Esophagus muscularis mucosa (tissue), 4 donors: ENCODE results near the gene DVL3. TPM values are rescaled to one million over a fixed set of nuclear protein-coding genes. Genes with fewer than 3 reads are reported as not detected.
A peak's percentile ranks its signal among the peaks of the same experiment; 100 is the strongest.

Experiments
- DNase-seq: peaks from one replicate; pipeline ENCODE4 v3.0.0-alpha.2; 2017; ENCODE audit errors: extremely low spot score
- H3K27ac ChIP-seq, 4 donors: fragments of 200-600 bp; sonication (generic); replicated peaks in 1 of 4; 1 replicate in 3 of 4; 2 replicates in 1 of 4; pipeline ENCODE4 v1.5.1; 2016 to 2019; ENCODE audit warnings: mild to moderate bottlenecking in 1 of 4
- H3K27me3 ChIP-seq, 4 donors: fragments of 200-600 bp; sonication (generic); one replicate each; pipeline versions ENCODE4 v1.5.1 to v1.6.0; 2016 to 2019
- H3K36me3 ChIP-seq, 4 donors: fragments of 200-600 bp; sonication (generic); one replicate each; pipeline ENCODE4 v1.5.1; 2016 to 2019
- H3K4me1 ChIP-seq, 4 donors: fragments of 200-600 bp; sonication (generic); one replicate each; pipeline ENCODE4 v1.5.1; 2016 to 2019
- H3K4me3 ChIP-seq, 4 donors: fragments of 200-600 bp; sonication (generic); 1 replicate in 2 of 4; 2 replicates in 2 of 4; pipeline ENCODE4 v1.5.1; 2016 to 2019; ENCODE audit warnings: mild to moderate bottlenecking in 4 of 4, moderate library complexity in 1 of 4
- H3K9me3 ChIP-seq, 4 donors: fragments of 200-600 bp; sonication (generic); 1 replicate in 3 of 4; 2 replicates in 1 of 4; pipeline ENCODE4 v1.5.1; 2016 to 2019
- CTCF ChIP-seq, 3 experiments: fragments of 200-600 bp in 2 of 3; fragments of 450-650 bp in 1 of 3; sonication (generic) in 2 of 3; IDR thresholded peaks; one replicate each; pipeline ENCODE4 v1.5.1; 2017 to 2019; ENCODE audit warnings: antibody characterized with exemption in 3 of 3, mild to moderate bottlenecking in 2 of 3, moderate library complexity in 1 of 3
- EP300 ChIP-seq: sonication (generic); formaldehyde crosslinking; IDR thresholded peaks from one replicate; pipeline ENCODE4 v1.6.1; 2017; ENCODE audit warnings: antibody characterized with exemption
- POLR2A ChIP-seq: fragments of 450-650 bp; IDR thresholded peaks from one replicate; pipeline ENCODE4 v1.6.1; 2017; ENCODE audit warnings: antibody characterized with exemption, moderate library complexity, mild to moderate bottlenecking, low read depth
- POLR2AphosphoS5 ChIP-seq, 2 donors: sonication (generic); formaldehyde crosslinking; IDR thresholded peaks; one replicate each; pipeline ENCODE4 v1.6.1; 2017; ENCODE audit warnings: antibody characterized with exemption in 2 of 2
- WGBS: methylation state at CpG from one replicate; pipeline ENCODE4 v1.1.5; 2018; 5-methylcytosine and 5-hydroxymethylcytosine counted together
- intact Hi-C: fragments of 100-400 bp; cut with DNase I; formaldehyde crosslinking; loops from one replicate; pipeline ENCODE4 v1.15.1; 2023
- total RNA-seq, 4 donors: library from RNA; depleted of rRNA; stranded (reverse); fragments of >200 nt; gene quantifications; one replicate each; pipeline versions ENCODE4 v1.1.0 to v1.2.1, GENCODE V29; 2016

Gene DVL3
- total RNA-seq, 4 donors from 2014 or later, result 64.0 to 119 (median 86.3) TPM

DNA sequence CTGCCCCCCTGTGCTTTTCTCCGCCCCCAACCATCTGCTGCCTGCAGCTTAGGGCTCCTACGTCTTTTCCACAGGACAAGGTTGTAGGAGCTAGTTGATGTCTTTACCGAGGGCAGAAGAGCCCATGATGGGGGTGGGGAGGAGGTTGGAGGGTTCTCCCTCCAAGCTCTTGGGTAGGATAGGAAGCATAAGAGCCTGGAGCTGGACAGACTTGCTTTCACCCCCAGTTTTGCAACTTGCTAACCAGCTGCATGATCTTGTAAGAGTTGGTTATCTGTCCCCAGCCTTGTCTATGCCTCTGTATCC is 31.7 kb downstream of the DVL3 start:
- peak overlapping the region; percentile 77 to 90 (median 84) for H3K4me3 ChIP-seq
- no peak for TF ChIP-seq POLR2AphosphoS5 (IDR thresholded peaks at IDR 0.05)
- TF ChIP-seq CTCF (IDR thresholded peaks at IDR 0.05), result no peak
- TF ChIP-seq EP300, result no peak
- TF ChIP-seq POLR2A, result no peak
- no peak for DNase-seq
- H3K27ac ChIP-seq, result peak overlapping the region; percentile 82 to 88 (median 86)
- peaks cover 53 to 75% (median 71%) of the 10 kb centered on the region in 4 donors for H3K36me3 ChIP-seq
- H3K4me1 ChIP-seq, result peaks cover 32 to 38% (median 36%) of the 10 kb centered on the region in 4 donors
- no peaks in the 10 kb centered on the region for H3K9me3 ChIP-seq
- intact Hi-C loops, result loop anchor here (1.0 to 5.0 kb wide), 5 partner anchors 32 to 110 kb away; partner anchors contain the start of genes ALG3, DVL3, EEF1AKMT4 and PSMD2
- no peaks in the 10 kb centered on the region for H3K27me3 ChIP-seq
- 0% methylated on average over 3 of the region's 3 CpGs for WGBS

DNA sequence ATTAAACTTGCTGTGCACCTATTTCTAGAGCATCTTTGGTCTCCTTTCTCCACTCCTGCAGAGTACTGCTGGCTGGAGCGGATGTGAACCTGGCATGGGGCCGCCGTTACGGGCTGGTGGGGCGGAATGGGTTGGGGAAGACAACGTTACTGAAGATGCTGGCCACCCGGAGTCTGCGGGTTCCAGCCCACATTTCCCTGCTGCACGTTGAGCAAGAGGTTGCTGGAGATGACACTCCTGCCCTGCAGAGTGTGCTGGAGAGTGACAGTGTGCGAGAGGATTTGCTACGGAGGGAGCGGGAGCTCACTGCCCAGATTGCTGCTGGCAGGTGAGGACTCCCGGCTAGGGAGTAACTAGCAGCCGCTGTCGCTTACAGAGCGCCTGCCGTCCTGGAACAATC is 32.9 kb downstream of the DVL3 start:
- Histone ChIP-seq H3K27ac (no peak overlapping the region), H3K4me1 (peaks cover 32 to 38% (median 36%) of the 10 kb centered on the region in 4 donors), H3K36me3 (peaks cover 51 to 75% (median 71%) of the 10 kb centered on the region in 4 donors), H3K4me3 (no peak overlapping the region), H3K9me3 (no peaks in the 10 kb centered on the region), H3K27me3 (no peaks in the 10 kb centered on the region)
- 90% methylated on average over 12 of the region's 17 CpGs for WGBS
- intact Hi-C loops, result loop anchor here (5.0 kb wide), 4 partner anchors 41 to 109 kb away; partner anchors contain the start of genes ALG3, EEF1AKMT4 and PSMD2
- TF ChIP-seq POLR2A, result no peak
- no peak for TF ChIP-seq EP300
- DNase-seq, result no peak

DNA sequence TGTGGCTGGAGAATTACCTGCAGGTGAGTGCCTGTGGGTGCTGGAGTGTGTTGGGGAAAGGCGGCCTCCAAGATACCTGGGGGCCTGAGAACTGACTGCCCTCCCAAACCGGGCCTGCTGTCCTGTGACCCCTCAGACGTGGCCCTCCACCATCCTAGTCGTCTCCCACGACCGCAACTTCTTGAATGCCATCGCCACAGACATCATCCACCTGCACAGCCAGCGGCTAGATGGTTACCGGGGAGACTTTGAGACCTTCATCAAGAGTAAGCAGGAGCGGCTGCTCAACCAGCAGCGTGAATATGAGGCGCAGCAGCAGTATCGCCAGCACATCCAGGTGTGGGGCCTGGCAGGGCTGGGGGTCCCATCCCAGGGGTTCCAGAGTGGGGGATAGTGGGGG is 34.2 kb downstream of the DVL3 start:
- peaks cover 51 to 75% (median 71%) of the 10 kb centered on the region in 4 donors for H3K36me3 ChIP-seq
- TF ChIP-seq CTCF (IDR thresholded peaks at IDR 0.05) (no peak), POLR2A (no peak), POLR2AphosphoS5 (IDR thresholded peaks at IDR 0.05) (no peak), EP300 (no peak)
- H3K9me3 ChIP-seq, result no peaks in the 10 kb centered on the region
- no peak overlapping the region for H3K27ac ChIP-seq
- no peaks in the 10 kb centered on the region for H3K27me3 ChIP-seq
- intact Hi-C loops, result loop anchor here (5.0 kb wide), 4 partner anchors 42 to 108 kb away; partner anchors contain the start of genes ALG3, EEF1AKMT4 and PSMD2
- H3K4me3 ChIP-seq, result no peak overlapping the region
- no peak for DNase-seq
- H3K4me1 ChIP-seq, result peaks cover 32 to 38% (median 36%) of the 10 kb centered on the region in 4 donors
- WGBS, result 93% methylated on average over 12 of the region's 13 CpGs

GRCh38 chr3:184192889-184193288 is 37.7 kb downstream of the DVL3 start:
- Histone ChIP-seq H3K4me1 (peaks cover 7 to 15% (median 11%) of the 10 kb centered on the region in 4 donors), H3K36me3 (peaks cover 51 to 90% (median 87%) of the 10 kb centered on the region in 4 donors), H3K4me3 (no peak overlapping the region), H3K27me3 (no peaks in the 10 kb centered on the region), H3K27ac (no peak overlapping the region), H3K9me3 (no peaks in the 10 kb centered on the region)
- DNase-seq, result no peak
- intact Hi-C loops, result no loop called here
- WGBS, result 94% methylated on average over 10 of the region's 10 CpGs
- TF ChIP-seq POLR2A, result no peak
- no peak for TF ChIP-seq CTCF (IDR thresholded peaks at IDR 0.05)
- TF ChIP-seq POLR2AphosphoS5 (IDR thresholded peaks at IDR 0.05), result no peak
- TF ChIP-seq EP300, result no peak

DNA sequence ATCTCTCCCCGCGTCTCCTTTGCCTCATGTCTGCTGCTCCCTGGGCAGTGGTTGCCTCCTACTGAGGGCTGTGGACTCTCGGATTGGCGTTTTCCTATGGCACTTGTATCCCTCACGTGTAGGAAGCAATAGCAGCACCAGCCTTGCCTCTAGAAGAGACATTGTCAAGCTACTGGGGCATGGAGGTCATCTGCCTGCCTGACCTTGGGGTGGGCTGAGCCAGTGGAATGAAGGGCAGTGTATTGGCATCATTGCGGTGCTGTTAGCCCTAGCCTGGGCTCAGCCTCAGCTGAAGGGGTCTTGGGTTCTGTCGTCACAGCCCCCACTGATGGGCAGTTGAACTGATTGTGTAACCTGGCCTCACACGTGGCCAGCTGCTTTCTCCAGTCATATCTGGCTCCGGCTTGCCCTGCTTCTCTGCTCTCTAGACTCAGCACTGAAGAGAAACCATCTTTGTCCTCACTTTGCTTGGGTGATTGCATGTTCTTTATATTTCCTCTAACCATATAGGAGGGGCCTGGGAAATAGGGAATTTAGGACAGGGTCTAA is 38.9 kb downstream of the DVL3 start:
- H3K27me3 ChIP-seq, result no peaks in the 10 kb centered on the region
- H3K4me1 ChIP-seq, result peaks cover 0 to 3% (median under 1%) of the 10 kb centered on the region in 4 donors
- DNase-seq, result no peak
- H3K36me3 ChIP-seq, result peaks cover 43 to 79% (median 76%) of the 10 kb centered on the region in 4 donors
- intact Hi-C loops, result no loop called here
- H3K4me3 ChIP-seq, result no peak overlapping the region
- H3K9me3 ChIP-seq, result no peaks in the 10 kb centered on the region
- H3K27ac ChIP-seq, result no peak overlapping the region
- TF ChIP-seq POLR2AphosphoS5 (IDR thresholded peaks at IDR 0.05) (no peak), CTCF (IDR thresholded peaks at IDR 0.05) (no peak), POLR2A (no peak), EP300 (no peak)
- WGBS, result 76% methylated on average over 9 of the region's 9 CpGs
